ENCODE data around the gene ERCC6L. TPM values are rescaled to one million over a fixed set of nuclear protein-coding genes. Genes with fewer than 3 reads are reported as not detected.

ERCC6L gene
- total RNA-seq, result 1 to 10 TPM in 1 of 4 donors, under 1 TPM in 3; 0.18 to 5.8 (median 0.65) TPM

- no peak for TF ChIP-seq CTCF (IDR thresholded peaks at IDR 0.05)
- TF ChIP-seq POLR2A (IDR thresholded peaks at IDR 0.05), result no peak
- Histone ChIP-seq H3K27me3 (no peaks in the 10 kb centered on the region), H3K27ac (peak within 1 kb of the TSS in 3 of 4 donors; percentile 19 to 43 (median 22)), H3K4me1 (no peaks in the 10 kb centered on the region), H3K9me3 (no peaks in the 10 kb centered on the region), H3K4me3 (peak within 1 kb of the TSS; percentile 17 to 44 (median 31)), H3K36me3 (no peaks in the 10 kb centered on the region)
- peak; percentile 70 to 89 (median 89) for DNase-seq
Measured at GRCh38 chrX:72238721-72239475, at the start of gene ERCC6L. TSS of gene ERCC6L (minus strand) at chrX:72239027. CDS start at chrX:72238911, 116 bp downstream.

GRCh38 chrX:72282302-72282701 is 43.5 kb upstream of the ERCC6L start:
- Histone ChIP-seq H3K27me3 (no peaks in the 10 kb centered on the region), H3K36me3 (no peaks in the 10 kb centered on the region), H3K4me3 (no peak overlapping the region), H3K9me3 (no peaks in the 10 kb centered on the region), H3K27ac (no peak overlapping the region), H3K4me1 (no peaks in the 10 kb centered on the region)
- TF ChIP-seq POLR2A (IDR thresholded peaks at IDR 0.05), result no peak
- no peak for TF ChIP-seq CTCF (IDR thresholded peaks at IDR 0.05)
- no peak for DNase-seq

- TF ChIP-seq CTCF (IDR thresholded peaks at IDR 0.05), result no peak
- TF ChIP-seq POLR2A (IDR thresholded peaks at IDR 0.05), result no peak
- H3K4me1 ChIP-seq, result peaks cover 0 to 8% (median 4%) of the 10 kb centered on the region in 4 donors
Measured at GRCh38 chrX:72280321-72280845, 41.6 kb upstream of the ERCC6L start.

GRCh38 chrX:72276478-72276953 is 37.7 kb upstream of the ERCC6L start:
- Histone ChIP-seq H3K27ac (peak overlapping the region; percentile 75 to 82 (median 77)), H3K4me1 (peaks cover 0 to 19% (median 5%) of the 10 kb centered on the region in 4 donors), H3K27me3 (no peaks in the 10 kb centered on the region), H3K9me3 (no peaks in the 10 kb centered on the region), H3K36me3 (peaks cover 0 to 11% (median 0%) of the 10 kb centered on the region in 3 donors), H3K4me3 (peak overlapping the region; percentile 64 to 76 (median 66))
- TF ChIP-seq CTCF (IDR thresholded peaks at IDR 0.05), result no peak
- no peak for TF ChIP-seq POLR2A (IDR thresholded peaks at IDR 0.05)
- DNase-seq, result no peak

More at GRCh38 chrX:72280321-72280845, 41.6 kb upstream of the ERCC6L start:
- no peak overlapping the region for H3K27ac ChIP-seq
- H3K36me3 ChIP-seq, result no peaks in the 10 kb centered on the region
- H3K4me3 ChIP-seq, result no peak overlapping the region
- no peak for DNase-seq
- no peaks in the 10 kb centered on the region for H3K9me3 ChIP-seq
- H3K27me3 ChIP-seq, result no peaks in the 10 kb centered on the region

- Histone ChIP-seq H3K36me3 (peaks cover 0 to 15% (median 0%) of the 10 kb centered on the region in 3 donors), H3K4me1 (peaks cover 0 to 19% (median 5%) of the 10 kb centered on the region in 4 donors), H3K4me3 (no peak overlapping the region), H3K27ac (no peak overlapping the region), H3K27me3 (no peaks in the 10 kb centered on the region), H3K9me3 (no peaks in the 10 kb centered on the region)
- no peak for DNase-seq
- TF ChIP-seq POLR2A (IDR thresholded peaks at IDR 0.05), result no peak
- no peak for TF ChIP-seq CTCF (IDR thresholded peaks at IDR 0.05)
Measured at GRCh38 chrX:72274526-72274925, 35.7 kb upstream of the ERCC6L start.
